Lower lobe of right lung (tissue), 2 donors: ENCODE measurements around the gene DCAF17. TPM values are rescaled to one million over a fixed set of nuclear protein-coding genes. Genes with fewer than 3 reads are reported as not detected.

ENCODE experiments used
- ATAC-seq, 2 donors: fragments of 200-7000 bp; cut with Tn5 transposase; one replicate each; pipeline ENCODE4 v1.9.1; 2020 to 2022; ENCODE audit warnings: mild to moderate bottlenecking in 2 of 2, moderate library complexity in 2 of 2
- DNase-seq: peaks from one replicate; pipeline ENCODE4 v3.0.0-alpha.2; 2020
- H3K27ac ChIP-seq: fragments of 200-600 bp; one replicate; pipeline ENCODE4 v1.8.0; 2022
- H3K27me3 ChIP-seq: fragments of 200-600 bp; one replicate; pipeline ENCODE4 v1.8.0; 2022; ENCODE audit warnings: low read depth
- H3K36me3 ChIP-seq: fragments of 200-600 bp; one replicate; pipeline ENCODE4 v1.8.0; 2022; ENCODE audit warnings: mild to moderate bottlenecking
- H3K4me1 ChIP-seq: fragments of 200-600 bp; one replicate; pipeline ENCODE4 v1.8.0; 2022
- H3K4me3 ChIP-seq: fragments of 200-600 bp; one replicate; pipeline ENCODE4 v1.8.0; 2022; ENCODE audit warnings: mild to moderate bottlenecking
- H3K9me3 ChIP-seq: fragments of 200-600 bp; one replicate; pipeline ENCODE4 v1.8.0; 2022
- CTCF ChIP-seq: fragments of 200-600 bp; IDR thresholded peaks from one replicate; pipeline ENCODE4 v1.8.0; 2022; ENCODE audit warnings: antibody characterized with exemption, mild to moderate bottlenecking
- intact Hi-C: fragments of 100-400 bp; cut with DNase I; formaldehyde crosslinking; loops from one replicate; pipeline ENCODE4 v1.11.0; 2022
- total RNA-seq: library from RNA; stranded (reverse); fragmentation: NEBNext Ultra II Directional; extraction: Animal tissue kit (Norgen Biotek cat#: 25700); gene quantifications from one replicate; pipeline ENCODE4 v1.2.1, GENCODE V29; 2021
- donor health status: DM: no; HTN: yes; CAD: no; lungs with severe emphysema.

The DCAF17 gene
- total RNA-seq, 1 donor from 2014 or later, result 15.6 TPM

- H3K4me3 ChIP-seq, result no peak overlapping the region
- DNase-seq, result no peak
- peak in 1 of 2 donors; percentile 62 for ATAC-seq
These were observed 97.3 kb downstream of the DCAF17 start for GRCh38 chr2:171531291-171531690.

GRCh38 chr2:171531836-171532450 is 97.9 kb downstream of the DCAF17 start:
- intact Hi-C loops, result no loop called here
- no peak overlapping the region for H3K4me3 ChIP-seq
- H3K9me3 ChIP-seq, result no peaks in the 10 kb centered on the region
- no peaks in the 10 kb centered on the region for H3K27me3 ChIP-seq
- DNase-seq (no peak), ATAC-seq (peak in 1 of 2 donors; percentile 25)
- H3K4me1 ChIP-seq, result peaks cover 35% of the 10 kb centered on the region
- TF ChIP-seq CTCF, result no peak
- no peaks in the 10 kb centered on the region for H3K36me3 ChIP-seq
- H3K27ac ChIP-seq, result no peak overlapping the region

More at GRCh38 chr2:171531291-171531690, 97.3 kb downstream of the DCAF17 start:
- H3K9me3 ChIP-seq, result no peaks in the 10 kb centered on the region
- intact Hi-C loops, result no loop called here
- no peak for TF ChIP-seq CTCF
- peaks cover 35% of the 10 kb centered on the region for H3K4me1 ChIP-seq
- H3K36me3 ChIP-seq, result no peaks in the 10 kb centered on the region
- no peaks in the 10 kb centered on the region for H3K27me3 ChIP-seq
- no peak overlapping the region for H3K27ac ChIP-seq

GRCh38 chr2:171533331-171533730 is 99.3 kb downstream of the DCAF17 start:
- Histone ChIP-seq H3K4me1 (peaks cover 28% of the 10 kb centered on the region), H3K36me3 (no peaks in the 10 kb centered on the region), H3K9me3 (no peaks in the 10 kb centered on the region), H3K27ac (no peak overlapping the region), H3K4me3 (no peak overlapping the region), H3K27me3 (no peaks in the 10 kb centered on the region)
- ATAC-seq (no peak), DNase-seq (no peak)
- intact Hi-C loops, result no loop called here
- no peak for TF ChIP-seq CTCF

Other genes starting within 250 kb of the DCAF17 start
- gene METTL8, start 236 bp upstream of the DCAF17 start, total RNA-seq, result 12.9 TPM
- gene CYBRD1, start 88.2 kb downstream of the DCAF17 start, total RNA-seq, result 262 TPM